ENCODE results near the gene MT1G.

The MT1G gene

GRCh38 chr16:56662357-56663354 is 5.2 kb downstream of the MT1G start:
- no peak for DNase-seq

GRCh38 chr16:56658327-56658875 is 9.5 kb downstream of the MT1G start:
- DNase-seq: no peak

GRCh38 chr16:56657555-56658326 is 10.1 kb downstream of the MT1G start, which contains the start of gene MT1F:
Gene MT1F, plus strand, starts transcription at chr16:56657959. Its CDS starts 100 bp downstream, at chr16:56658059.
- DNase-seq: peak; percentile 18 to 63

- no peak for DNase-seq
These were observed 14.6 kb downstream of the MT1G start for GRCh38 chr16:56653218-56653617.

- DNase-seq: no peak
These were observed 15.3 kb downstream of the MT1G start for GRCh38 chr16:56652600-56652999.

GRCh38 chr16:56651586-56651985 is 16.3 kb downstream of the MT1G start, which contains the start of gene MT1B:
Gene MT1B, plus strand, starts transcription at chr16:56651886. Its CDS starts 68 bp downstream, at chr16:56651954.
- DNase-seq: no peak

GRCh38 chr16:56649820-56650219 is 18.0 kb downstream of the MT1G start:
- no peak for DNase-seq

GRCh38 chr16:56649271-56649670 is 18.6 kb downstream of the MT1G start:
- no peak for DNase-seq

GRCh38 chr16:56647641-56648431 is 20.0 kb downstream of the MT1G start:
- no peak for DNase-seq

- no peak for DNase-seq
These were observed 22.0 kb downstream of the MT1G start for GRCh38 chr16:56645838-56646237.

- no peak for DNase-seq
These were observed 22.6 kb downstream of the MT1G start for GRCh38 chr16:56645311-56645710.

- no peak for DNase-seq
These were observed 24.0 kb downstream of the MT1G start for GRCh38 chr16:56643833-56644232.

GRCh38 chr16:56643080-56643778 is 24.6 kb downstream of the MT1G start:
- no peak for DNase-seq

GRCh38 chr16:56641166-56641565 is 26.7 kb downstream of the MT1G start:
- DNase-seq: no peak

GRCh38 chr16:56640076-56640475 is 27.8 kb downstream of the MT1G start:
- no peak for DNase-seq

- DNase-seq: no peak
These were observed 28.8 kb downstream of the MT1G start for GRCh38 chr16:56639045-56639444.

- no peak for DNase-seq
These were observed 29.8 kb downstream of the MT1G start, which contains the start of gene MT1A for GRCh38 chr16:56637814-56638750. Gene MT1A, plus strand, starts transcription at chr16:56638666. Its CDS starts 73 bp downstream, at chr16:56638739.

- no peak for DNase-seq
These were observed 31.1 kb downstream of the MT1G start for GRCh38 chr16:56636616-56637413.

- no peak for DNase-seq
These were observed 32.4 kb downstream of the MT1G start for GRCh38 chr16:56635441-56635967.
